Esophagus muscularis mucosa (tissue), 4 donors: ENCODE results near the gene CDH8.

ENCODE experiments used
- EP300 ChIP-seq: sonication (generic); formaldehyde crosslinking; IDR thresholded peaks from one replicate; pipeline ENCODE4 v1.6.1; 2017; ENCODE audit warnings: antibody characterized with exemption
- POLR2A ChIP-seq: fragments of 450-650 bp; IDR thresholded peaks from one replicate; pipeline ENCODE4 v1.6.1; 2017; ENCODE audit warnings: antibody characterized with exemption, moderate library complexity, mild to moderate bottlenecking, low read depth
- POLR2AphosphoS5 ChIP-seq, 2 donors: sonication (generic); formaldehyde crosslinking; IDR thresholded peaks; one replicate each; pipeline ENCODE4 v1.6.1; 2017; ENCODE audit warnings: antibody characterized with exemption in 2 of 2
- TF ChIP-seq, protein P1 (sequence below), 3 experiments: fragments of 200-600 bp in 2 of 3; fragments of 450-650 bp in 1 of 3; sonication (generic) in 2 of 3; IDR thresholded peaks; one replicate each; pipeline ENCODE4 v1.5.1; 2017 to 2019; ENCODE audit warnings: antibody characterized with exemption in 3 of 3, mild to moderate bottlenecking in 2 of 3, moderate library complexity in 1 of 3

DNA sequence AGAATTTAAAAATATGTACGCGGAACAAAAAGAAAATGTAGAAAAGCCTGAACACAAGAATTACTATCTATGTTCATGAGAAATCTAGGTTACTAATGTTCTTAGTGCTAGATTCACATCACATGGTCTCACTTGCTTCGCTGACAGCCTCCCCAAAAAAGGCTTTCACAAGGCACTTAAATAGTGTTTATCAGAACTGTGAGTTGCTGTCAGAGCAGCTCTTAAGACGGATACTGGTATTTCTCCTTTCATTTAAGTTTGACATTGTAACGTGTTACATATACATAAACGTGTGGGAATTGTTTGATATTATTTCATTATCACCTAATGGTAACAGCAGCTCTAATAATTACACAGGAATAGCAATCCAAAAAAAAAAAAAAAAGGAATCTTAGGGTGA lies 150.9 kb downstream of the CDH8 start:
- TF ChIP-seq, protein P1, sequence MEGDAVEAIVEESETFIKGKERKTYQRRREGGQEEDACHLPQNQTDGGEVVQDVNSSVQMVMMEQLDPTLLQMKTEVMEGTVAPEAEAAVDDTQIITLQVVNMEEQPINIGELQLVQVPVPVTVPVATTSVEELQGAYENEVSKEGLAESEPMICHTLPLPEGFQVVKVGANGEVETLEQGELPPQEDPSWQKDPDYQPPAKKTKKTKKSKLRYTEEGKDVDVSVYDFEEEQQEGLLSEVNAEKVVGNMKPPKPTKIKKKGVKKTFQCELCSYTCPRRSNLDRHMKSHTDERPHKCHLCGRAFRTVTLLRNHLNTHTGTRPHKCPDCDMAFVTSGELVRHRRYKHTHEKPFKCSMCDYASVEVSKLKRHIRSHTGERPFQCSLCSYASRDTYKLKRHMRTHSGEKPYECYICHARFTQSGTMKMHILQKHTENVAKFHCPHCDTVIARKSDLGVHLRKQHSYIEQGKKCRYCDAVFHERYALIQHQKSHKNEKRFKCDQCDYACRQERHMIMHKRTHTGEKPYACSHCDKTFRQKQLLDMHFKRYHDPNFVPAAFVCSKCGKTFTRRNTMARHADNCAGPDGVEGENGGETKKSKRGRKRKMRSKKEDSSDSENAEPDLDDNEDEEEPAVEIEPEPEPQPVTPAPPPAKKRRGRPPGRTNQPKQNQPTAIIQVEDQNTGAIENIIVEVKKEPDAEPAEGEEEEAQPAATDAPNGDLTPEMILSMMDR (IDR thresholded peaks at IDR 0.05) = no peak
- TF ChIP-seq POLR2A (no peak), EP300 (no peak), POLR2AphosphoS5 (IDR thresholded peaks at IDR 0.05) (no peak)
